ENCODE results near the gene FAM120A.
"Not testable (repeated sequence)": the region's sequence is repeated elsewhere in the genome, so short reads cannot be mapped to it uniquely, and the experiment has no call there.

FAM120A gene, protein sequence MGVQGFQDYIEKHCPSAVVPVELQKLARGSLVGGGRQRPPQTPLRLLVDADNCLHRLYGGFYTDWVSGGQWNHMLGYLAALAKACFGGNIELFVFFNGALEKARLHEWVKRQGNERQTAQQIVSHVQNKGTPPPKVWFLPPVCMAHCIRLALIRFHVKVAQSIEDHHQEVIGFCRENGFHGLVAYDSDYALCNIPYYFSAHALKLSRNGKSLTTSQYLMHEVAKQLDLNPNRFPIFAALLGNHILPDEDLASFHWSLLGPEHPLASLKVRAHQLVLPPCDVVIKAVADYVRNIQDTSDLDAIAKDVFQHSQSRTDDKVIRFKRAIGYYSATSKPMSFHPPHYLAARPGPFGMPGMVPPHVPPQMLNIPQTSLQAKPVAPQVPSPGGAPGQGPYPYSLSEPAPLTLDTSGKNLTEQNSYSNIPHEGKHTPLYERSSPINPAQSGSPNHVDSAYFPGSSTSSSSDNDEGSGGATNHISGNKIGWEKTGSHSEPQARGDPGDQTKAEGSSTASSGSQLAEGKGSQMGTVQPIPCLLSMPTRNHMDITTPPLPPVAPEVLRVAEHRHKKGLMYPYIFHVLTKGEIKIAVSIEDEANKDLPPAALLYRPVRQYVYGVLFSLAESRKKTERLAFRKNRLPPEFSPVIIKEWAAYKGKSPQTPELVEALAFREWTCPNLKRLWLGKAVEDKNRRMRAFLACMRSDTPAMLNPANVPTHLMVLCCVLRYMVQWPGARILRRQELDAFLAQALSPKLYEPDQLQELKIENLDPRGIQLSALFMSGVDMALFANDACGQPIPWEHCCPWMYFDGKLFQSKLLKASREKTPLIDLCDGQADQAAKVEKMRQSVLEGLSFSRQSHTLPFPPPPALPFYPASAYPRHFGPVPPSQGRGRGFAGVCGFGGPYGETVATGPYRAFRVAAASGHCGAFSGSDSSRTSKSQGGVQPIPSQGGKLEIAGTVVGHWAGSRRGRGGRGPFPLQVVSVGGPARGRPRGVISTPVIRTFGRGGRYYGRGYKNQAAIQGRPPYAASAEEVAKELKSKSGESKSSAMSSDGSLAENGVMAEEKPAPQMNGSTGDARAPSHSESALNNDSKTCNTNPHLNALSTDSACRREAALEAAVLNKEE

GRCh38 chr9:93450945-93451815 lies at the start of gene FAM120A:
FAM120A (plus strand) TSS chr9:93451685; CDS start chr9:93451916, 231 bp downstream.
- DNase-seq: no peak

GRCh38 chr9:93406371-93406770 lies 45.1 kb upstream of the FAM120A start:
- DNase-seq: no peak

DNA sequence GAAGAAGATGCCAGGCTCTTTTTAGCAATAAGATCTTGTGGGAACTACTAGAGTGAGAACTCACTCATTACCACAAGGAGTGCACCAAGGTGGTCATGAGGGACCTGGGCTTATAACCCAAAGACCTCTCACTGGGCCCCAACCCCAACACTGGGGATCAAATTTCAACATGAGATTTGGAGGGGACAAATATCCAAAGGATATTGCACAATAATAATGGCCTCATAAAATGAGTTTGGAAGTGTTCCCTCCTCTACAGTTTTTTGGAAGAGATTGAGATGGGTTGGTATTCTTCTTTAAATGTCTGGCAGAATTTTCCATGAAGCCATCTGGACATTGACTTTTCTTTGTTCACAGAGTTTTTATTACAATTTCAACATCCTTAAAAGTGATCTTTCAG lies 38.0 kb upstream of the FAM120A start:
- DNase-seq: no peak

GRCh38 chr9:93415176-93415690 lies 36.3 kb upstream of the FAM120A start:
- DNase-seq: no peak

DNA sequence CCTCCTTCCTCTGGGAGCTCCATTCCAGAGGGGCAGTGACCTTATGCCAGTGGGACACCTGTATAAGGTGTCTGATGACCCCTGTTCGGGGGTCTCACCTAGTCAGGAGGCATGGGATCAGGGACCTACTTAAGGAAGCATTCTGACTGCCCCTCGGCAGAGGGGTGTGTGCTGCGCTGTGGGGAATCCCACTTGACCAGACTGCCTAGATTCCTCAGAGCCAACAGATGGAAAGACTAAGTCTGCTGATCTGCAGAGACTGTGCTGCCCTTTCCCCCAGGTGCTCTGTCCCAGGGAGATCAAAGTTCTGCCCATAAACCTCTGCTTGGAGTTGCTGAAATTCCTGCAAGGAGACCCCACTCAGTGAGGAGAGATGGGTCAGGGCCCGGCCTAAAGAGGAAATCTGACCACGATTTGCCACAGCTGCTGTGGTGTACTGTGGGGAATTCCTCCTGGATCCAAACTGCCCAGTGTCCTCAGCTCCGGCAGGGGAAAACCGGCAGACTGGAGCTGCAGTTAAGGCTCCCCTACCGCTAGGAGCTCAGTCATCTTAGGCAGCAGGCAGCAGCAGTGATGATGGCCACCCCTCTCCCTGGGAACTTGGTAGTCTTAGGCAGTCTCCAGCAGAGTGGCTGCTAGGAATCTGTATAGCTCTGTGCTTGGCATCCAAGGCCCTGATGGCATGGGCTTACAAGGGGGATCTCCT lies 34.8 kb upstream of the FAM120A start:
- DNase-seq: no peak

DNA sequence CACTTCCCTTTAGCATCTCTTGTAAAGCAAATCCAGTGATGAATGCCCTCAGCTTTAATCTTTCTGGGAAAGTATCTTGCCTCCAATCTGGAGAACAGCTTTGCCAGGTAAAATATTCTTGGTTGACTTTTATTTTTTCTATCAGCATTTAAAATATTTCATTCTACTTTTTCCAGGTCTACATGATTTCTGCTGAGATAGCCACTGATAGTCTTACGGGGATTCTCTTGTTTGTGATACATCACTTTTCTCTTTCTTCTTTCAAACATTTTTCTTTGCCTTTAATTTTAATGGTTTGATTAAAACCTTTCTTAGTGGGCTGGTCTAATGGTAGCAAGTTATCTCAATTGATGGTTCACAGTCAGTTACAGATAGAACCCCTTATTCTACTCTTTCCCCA lies 33.9 kb upstream of the FAM120A start:
- DNase-seq: no peak

GRCh38 chr9:93419023-93419422 lies 32.5 kb upstream of the FAM120A start:
- no peak for DNase-seq

GRCh38 chr9:93422977-93423616 lies 28.4 kb upstream of the FAM120A start:
- DNase-seq: no peak

DNA sequence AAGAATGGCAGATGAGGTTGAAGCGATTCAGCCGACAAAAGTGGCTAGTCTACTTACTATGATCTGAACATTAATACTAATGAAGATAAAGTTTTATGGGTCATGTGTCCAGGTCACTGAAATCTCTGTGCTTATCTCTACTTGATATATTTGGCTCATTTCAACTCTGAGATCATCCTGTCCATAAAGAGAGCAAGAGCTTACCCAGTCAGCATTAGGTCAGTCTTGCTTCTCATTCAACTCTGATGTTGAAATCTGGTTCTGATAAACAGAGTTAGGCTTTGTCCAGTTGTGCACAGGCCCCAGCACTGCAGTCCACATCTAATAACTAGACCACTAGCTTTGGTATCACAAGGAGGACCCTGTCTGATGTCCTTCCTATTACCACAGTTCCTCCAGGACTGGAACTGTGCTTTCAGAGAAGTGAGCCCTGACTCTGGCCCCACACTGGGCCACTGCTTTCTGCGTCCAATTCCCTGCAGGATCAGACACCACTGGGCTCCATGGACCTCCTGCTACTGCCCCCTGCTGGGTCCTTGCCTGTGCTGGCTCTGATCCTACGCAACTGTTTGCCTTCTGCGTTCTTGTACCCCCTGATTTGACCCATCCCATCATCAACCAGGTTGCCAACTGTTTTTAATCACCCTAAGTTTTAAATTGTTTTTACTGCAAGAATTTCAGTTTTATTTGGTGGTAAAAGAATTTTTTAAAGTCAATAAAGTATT lies 23.7 kb upstream of the FAM120A start:
- DNase-seq: no peak

DNA sequence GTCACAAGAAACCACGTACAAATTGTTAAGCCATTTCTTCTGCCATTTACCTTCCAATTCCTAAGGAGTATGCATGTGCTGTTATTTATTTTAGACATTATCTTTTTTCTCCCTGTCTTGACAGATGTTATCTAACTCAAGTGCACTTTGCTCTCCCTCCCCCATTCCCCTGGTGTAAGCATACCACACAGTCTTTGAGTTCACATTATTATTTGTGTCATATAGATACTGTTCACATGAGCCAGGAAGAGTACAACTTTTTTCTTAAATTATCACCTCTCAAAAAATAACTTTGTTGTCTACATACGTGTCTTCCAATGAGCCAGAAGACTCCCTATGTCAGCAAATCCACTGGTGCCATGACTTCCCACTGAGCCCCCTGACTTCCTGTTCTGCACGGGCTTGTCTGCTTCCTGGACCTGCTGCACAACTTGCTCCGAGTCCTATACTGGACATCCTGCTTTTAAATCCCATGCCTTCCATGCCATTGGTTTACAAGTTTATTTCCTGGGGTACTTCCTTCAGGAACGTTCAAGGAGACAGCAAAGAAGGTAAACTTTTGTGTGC lies 19.9 kb upstream of the FAM120A start:
- DNase-seq: no peak

DNA sequence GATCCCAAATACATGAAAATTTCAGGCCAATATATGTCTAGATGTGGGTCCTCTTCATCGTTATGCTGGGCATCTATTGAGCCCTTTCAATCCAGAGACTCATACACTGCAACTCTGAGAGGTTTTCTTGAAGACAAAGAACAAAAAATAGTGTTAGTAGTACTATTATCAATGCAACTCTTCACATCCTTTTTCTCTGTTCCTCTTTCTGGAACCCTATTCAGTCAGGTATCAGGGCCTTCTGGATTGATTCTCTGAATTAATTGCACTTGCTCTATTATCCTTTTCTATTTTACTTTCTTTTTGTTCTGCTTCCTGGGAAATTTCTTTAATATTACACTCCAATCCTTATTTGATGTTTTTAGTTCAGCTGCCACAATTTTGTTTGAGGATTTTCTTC lies 18.5 kb upstream of the FAM120A start:
- no peak for DNase-seq

DNA sequence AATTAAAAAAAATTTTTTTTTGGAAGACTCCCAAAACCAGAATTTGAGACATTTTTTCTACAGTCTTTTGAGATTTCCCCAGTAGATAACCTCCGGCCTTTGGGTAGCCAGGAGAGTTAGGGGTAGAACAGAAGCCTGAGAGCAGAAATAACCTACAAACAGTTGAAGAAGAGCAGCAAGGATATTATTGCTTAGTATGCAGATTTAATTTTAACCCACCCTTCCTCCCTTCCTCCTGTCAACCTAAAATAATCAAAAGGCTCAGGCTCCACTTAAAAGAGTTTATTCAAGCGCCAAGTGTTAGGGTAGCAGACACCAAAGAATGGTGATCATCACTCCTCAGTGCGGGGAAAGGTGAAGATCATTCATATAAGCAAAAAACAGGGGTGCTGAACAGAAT lies 17.4 kb upstream of the FAM120A start:
- DNase-seq: no peak

GRCh38 chr9:93435386-93435785 lies 16.1 kb upstream of the FAM120A start:
- no peak for DNase-seq

GRCh38 chr9:93436218-93436617 lies 15.3 kb upstream of the FAM120A start:
- DNase-seq: no peak

- no peak for DNase-seq
Observed at GRCh38 chr9:93436655-93437407, 14.7 kb upstream of the FAM120A start.

- no peak for DNase-seq
Observed at GRCh38 chr9:93437996-93438395, 13.5 kb upstream of the FAM120A start.

- DNase-seq: not testable (repeated sequence)
Observed at GRCh38 chr9:93439301-93439700, 12.2 kb upstream of the FAM120A start.

DNA sequence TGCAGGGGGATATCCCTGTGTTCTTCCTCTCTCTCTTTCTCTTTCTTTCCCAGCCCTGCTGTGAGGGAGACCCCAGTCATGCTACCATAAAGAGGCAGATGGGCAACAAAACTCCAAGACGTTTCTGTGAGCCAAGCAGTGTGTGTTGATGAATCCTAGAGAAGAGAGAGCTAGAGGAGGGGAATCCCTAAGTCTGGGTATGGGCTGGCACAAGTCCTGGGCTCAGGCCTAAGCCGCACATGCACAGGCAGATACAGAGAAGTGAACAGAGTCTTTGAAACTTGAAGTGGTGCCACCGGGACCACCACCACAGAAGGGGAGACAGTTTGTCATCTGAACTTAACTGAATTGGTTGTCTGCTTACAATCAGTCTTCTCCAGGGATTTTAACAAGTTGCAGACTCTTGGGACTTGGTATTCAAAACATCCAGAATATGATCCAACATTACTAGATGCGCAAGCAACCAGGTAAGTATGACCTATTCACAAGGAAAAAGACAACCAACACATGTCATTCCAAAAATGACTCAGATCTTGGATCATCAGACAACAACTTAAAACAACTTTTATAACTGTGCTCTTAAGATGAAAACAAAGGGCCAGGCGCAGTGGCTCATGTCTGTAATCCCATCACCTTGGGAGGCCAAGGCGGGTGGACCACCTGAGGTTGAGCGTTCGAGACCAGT lies 10.4 kb upstream of the FAM120A start:
- no peak for DNase-seq

DNA sequence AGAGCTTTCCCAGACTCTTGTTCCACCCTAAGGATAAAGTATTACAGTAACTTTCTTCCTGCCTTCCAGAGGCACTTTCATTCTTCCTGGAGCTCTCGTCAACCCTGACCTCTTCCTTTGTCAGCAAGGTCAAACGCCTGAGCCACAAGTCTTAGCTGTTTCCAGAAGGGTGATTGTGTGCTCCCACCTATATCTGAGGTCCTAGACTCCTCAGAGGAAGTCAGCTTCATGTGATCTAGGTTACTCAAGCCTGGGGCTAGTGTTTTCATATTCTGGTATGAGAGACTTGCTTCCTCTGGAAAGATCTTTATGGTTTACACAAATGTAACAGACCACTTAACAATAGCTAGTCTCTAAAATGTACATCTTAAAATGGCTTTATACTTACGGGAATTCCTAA lies 5.4 kb upstream of the FAM120A start:
- DNase-seq: no peak

All from cortex of kidney (tissue), 1 donor.